Measurements from ENCODE around the gene CACHD1.

DNA sequence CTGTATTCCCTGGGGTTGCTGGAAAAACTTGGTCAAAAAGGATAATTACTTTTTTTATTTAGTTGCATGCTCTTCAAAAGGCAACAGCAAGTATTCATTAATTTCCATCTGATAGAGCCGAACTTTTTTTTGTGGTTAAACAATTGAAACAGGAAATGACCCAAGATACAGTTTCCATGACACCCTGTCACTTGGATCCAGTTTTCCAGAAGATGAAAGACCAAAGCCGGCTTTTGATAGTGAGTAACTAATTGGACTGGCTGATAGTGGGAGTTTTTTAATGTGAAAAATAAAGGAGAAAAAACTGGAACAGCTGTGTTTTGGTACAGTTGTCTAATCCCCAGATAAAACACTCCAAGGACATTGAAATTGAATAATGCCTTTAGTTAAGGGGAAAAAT is 33.0 kb downstream of the CACHD1 start:
- TF ChIP-seq POLR2AphosphoS5 (IDR thresholded peaks at IDR 0.05; ENCODE audit: low read depth, low read length): no peak
- TF ChIP-seq, protein P1, sequence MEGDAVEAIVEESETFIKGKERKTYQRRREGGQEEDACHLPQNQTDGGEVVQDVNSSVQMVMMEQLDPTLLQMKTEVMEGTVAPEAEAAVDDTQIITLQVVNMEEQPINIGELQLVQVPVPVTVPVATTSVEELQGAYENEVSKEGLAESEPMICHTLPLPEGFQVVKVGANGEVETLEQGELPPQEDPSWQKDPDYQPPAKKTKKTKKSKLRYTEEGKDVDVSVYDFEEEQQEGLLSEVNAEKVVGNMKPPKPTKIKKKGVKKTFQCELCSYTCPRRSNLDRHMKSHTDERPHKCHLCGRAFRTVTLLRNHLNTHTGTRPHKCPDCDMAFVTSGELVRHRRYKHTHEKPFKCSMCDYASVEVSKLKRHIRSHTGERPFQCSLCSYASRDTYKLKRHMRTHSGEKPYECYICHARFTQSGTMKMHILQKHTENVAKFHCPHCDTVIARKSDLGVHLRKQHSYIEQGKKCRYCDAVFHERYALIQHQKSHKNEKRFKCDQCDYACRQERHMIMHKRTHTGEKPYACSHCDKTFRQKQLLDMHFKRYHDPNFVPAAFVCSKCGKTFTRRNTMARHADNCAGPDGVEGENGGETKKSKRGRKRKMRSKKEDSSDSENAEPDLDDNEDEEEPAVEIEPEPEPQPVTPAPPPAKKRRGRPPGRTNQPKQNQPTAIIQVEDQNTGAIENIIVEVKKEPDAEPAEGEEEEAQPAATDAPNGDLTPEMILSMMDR (IDR thresholded peaks at IDR 0.05): no peak
- no peak for TF ChIP-seq REST (IDR thresholded peaks at IDR 0.05; ENCODE audit: insufficient read depth in 1 of 2, low read depth in 2 of 2, low read length in 1 of 2)
- TF ChIP-seq TCF7L2 (IDR thresholded peaks at IDR 0.05; ENCODE audit: low read depth, low read length): no peak
- no peak for TF ChIP-seq SIN3A (IDR thresholded peaks at IDR 0.05; ENCODE audit: borderline replicate concordance, insufficient read depth, low read depth, low read length)
